Measurements from ENCODE around the gene DTL. TPM values are rescaled to one million over a fixed set of nuclear protein-coding genes. Genes with fewer than 3 reads are reported as not detected.

The DTL gene
- total RNA-seq, 1 donor from 2014 or later: 2.2 TPM

Small RNA genes within 50 kb of the gene (small RNA-seq; reads per million reads assigned to genes)
- not detected for gene MIR3122 (ENCODE audit: low replicate concordance)
- gene RF00568 (ENCODE audit: low replicate concordance): not detected
- not detected for gene RN7SKP98 (ENCODE audit: low replicate concordance)

Other genes with a start within 250 kb of the DTL start
- 80.6 TPM for gene LPGAT1, start 205.0 kb upstream of the DTL start, total RNA-seq
- gene INTS7, start 191 bp upstream of the DTL start, total RNA-seq: 32.7 TPM
- gene PPP2R5A, start 249.7 kb downstream of the DTL start, total RNA-seq: 18.4 TPM